ENCODE measurements around the gene TTL.

- TF ChIP-seq EZH2 (IDR thresholded peaks at IDR 0.05; ENCODE audit: borderline replicate concordance, low read depth, low read length, severe bottlenecking) (no peak), CTCF (IDR thresholded peaks at IDR 0.05; ENCODE audit: borderline replicate concordance, extremely low read depth, low read length, poor library complexity, severe bottlenecking) (no peak)
Measured at GRCh38 chr2:112528541-112528940, 46.6 kb downstream of the TTL start.
